GM10248 (cell line): Measurements from ENCODE around the gene ZNF74.

ENCODE experiments used
- CTCF ChIA-PET: fragments of 300-600 bp; sonication (Branson Sonifier 250); formaldehyde crosslinking; extraction: SDS; loops from one replicate; lab custom pipeline; 2021; ENCODE audit warnings: antibody characterized with exemption; lab: Yijun Ruan, JAX
- POLR2A ChIA-PET: fragments of 350-650 bp; sonication (Branson Sonifier 250); formaldehyde crosslinking; extraction: SDS; loops from one replicate; lab custom pipeline; 2020; ENCODE audit warnings: antibody characterized with exemption; lab: Yijun Ruan, JAX
- DNase-seq: peaks from one replicate; pipeline ENCODE4 v3.0.0; 2012; ENCODE audit errors: extremely low spot score
- TF ChIP-seq, protein P1 (sequence below): IDR thresholded peaks from 2 replicates; pipeline ENCODE4 v1.5.1; 2012; ENCODE audit warnings: mild to moderate bottlenecking, low read depth; ENCODE audit errors: extremely low read depth, missing control alignments, control extremely low read depth

The ZNF74 gene

DNA sequence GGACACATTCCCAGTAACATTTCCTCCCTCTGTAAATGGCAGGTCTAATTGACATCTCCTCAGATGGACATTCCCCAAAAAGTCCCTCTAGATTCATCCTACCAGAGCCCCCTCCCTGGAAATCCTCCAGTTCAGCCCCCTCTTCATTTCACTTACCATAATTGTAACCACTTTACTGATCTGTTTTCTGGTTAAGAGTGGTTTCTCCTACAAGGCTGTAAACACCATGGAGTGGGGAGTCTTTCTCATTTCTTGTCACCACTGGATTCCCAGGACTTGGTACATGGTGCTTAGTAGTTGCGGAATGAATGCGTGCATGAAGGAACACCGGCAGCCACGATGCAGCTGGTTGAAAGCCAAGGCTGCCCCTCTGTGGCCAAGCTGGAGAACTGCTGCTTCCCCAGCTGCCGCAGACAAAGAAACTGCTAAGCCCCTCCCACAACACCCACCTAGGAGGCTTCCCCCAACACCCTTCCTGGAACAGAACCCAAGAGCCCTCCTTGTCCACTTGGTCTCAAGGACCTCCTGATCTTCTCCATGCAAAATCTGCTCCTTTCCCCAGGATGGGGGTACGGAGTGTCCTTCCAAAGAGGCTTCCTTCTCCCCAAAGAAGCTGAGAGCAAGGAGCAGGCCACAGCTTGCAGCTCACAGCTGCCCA lies 62.2 kb downstream of the ZNF74 start:
- TF ChIP-seq, protein P1, sequence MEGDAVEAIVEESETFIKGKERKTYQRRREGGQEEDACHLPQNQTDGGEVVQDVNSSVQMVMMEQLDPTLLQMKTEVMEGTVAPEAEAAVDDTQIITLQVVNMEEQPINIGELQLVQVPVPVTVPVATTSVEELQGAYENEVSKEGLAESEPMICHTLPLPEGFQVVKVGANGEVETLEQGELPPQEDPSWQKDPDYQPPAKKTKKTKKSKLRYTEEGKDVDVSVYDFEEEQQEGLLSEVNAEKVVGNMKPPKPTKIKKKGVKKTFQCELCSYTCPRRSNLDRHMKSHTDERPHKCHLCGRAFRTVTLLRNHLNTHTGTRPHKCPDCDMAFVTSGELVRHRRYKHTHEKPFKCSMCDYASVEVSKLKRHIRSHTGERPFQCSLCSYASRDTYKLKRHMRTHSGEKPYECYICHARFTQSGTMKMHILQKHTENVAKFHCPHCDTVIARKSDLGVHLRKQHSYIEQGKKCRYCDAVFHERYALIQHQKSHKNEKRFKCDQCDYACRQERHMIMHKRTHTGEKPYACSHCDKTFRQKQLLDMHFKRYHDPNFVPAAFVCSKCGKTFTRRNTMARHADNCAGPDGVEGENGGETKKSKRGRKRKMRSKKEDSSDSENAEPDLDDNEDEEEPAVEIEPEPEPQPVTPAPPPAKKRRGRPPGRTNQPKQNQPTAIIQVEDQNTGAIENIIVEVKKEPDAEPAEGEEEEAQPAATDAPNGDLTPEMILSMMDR: peak; percentile 86
- ChIA-PET CTCF (interaction anchor here (0.8 to 3.9 kb wide), 25 partner anchors 7 to 326 kb away, joined by 3 to 42 read pairs (median 4); partner anchors contain the start of gene MED15), POLR2A (interaction anchor here (0.6 kb wide), 1 partner anchor 632 kb away, joined by 3 read pairs; no protein-coding TSS in a partner anchor)
- peak; percentile 88 for DNase-seq

DNA sequence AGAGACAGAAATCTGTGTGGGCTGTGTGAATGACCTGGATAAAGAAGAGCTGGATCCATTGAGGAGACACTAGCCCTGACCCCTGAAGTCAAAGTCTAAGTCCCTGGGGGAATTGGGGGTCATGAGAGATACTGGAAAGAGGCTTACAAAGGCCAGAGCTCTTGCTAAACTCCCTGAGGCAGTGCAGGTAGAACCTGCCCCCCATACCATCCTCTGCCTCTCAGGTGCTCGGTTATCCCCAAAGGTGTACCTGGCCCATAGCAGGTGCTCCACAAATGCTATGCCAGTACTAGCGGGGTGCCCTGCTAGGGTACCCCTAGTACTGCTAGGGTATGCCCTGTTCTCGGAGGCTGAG lies 62.7 kb downstream of the ZNF74 start:
- POLR2A ChIA-PET: interaction anchor here (0.6 kb wide), 1 partner anchor 632 kb away, joined by 3 read pairs; no protein-coding TSS in a partner anchor
- TF ChIP-seq, protein P1: no peak

DNA sequence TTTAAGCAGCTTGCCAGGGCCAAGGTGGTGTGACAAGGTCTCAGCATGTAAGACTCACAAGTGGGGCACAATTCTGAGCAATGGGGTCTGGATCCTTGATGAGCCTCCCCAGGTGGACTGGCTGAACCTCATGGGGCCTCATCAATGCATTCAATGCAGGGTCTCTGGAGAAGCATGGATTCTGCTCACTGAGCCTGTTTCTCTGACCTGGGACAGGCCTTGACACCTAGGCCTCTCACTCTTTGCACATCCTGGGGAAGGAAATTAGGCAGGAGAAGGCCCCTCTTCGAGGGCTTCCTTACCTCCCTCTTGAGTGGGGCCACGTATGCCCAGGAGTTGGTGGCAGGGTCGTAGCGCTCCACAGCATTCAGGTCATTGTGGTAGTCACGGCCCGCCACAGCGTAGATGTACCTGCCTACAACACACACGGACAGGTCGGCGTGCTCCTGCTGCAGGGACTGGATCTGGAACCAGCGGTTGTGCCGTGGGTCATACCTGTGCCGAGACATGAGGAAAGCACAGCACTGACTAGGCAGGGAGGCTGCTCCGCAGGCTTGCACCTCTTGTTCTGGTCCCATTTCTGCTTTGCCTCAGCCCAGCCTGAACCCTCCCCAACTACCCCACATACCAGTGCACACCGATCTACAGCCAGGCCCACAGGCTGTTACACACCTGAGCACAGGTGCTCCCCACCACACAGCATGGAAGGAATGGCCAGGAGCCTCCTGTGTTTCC lies 63.7 kb downstream of the ZNF74 start:
- POLR2A ChIA-PET: no interaction called here
- CTCF ChIA-PET: interaction anchor here (0.6 to 2.0 kb wide), 6 partner anchors 13 to 41 kb away, joined by 3 to 8 read pairs (median 4); no protein-coding TSS in a partner anchor
- TF ChIP-seq, protein P1: no peak
- DNase-seq: no peak

More for the DNA sequence above, 62.7 kb downstream of the ZNF74 start:
- CTCF ChIA-PET: interaction anchor here (0.8 to 3.9 kb wide), 24 partner anchors 8 to 325 kb away, joined by 3 to 42 read pairs (median 4); partner anchors contain the start of gene MED15
- DNase-seq: no peak
